HCT116 (cell line): ENCODE results near the gene CLTRN. TPM values are rescaled to one million over a fixed set of nuclear protein-coding genes. Genes with fewer than 3 reads are reported as not detected.
A peak's percentile ranks its signal among the peaks of the same experiment; 100 is the strongest.

Source experiments
- ATAC-seq: fragments of 200-7000 bp; cut with Tn5 transposase; 2 replicates; pipeline ENCODE4 v1.9.1; 2020; ENCODE audit warnings: mild to moderate bottlenecking, moderate library complexity
- BruUV-seq: library from RNA; stranded (reverse); fragments of 400-500 nt; replicated peaks from 2 replicates; lab custom pipeline; 2021; lab: Mats Ljungman, UMichigan
- CTCF ChIA-PET: fragments of 300-600 bp; sonication (Branson Sonifier 250); formaldehyde crosslinking; loops from one replicate; lab custom pipeline; 2021; ENCODE audit warnings: antibody characterized with exemption; lab: Charles Lee
- POLR2A ChIA-PET: fragments of 300-600, 350-600 bp; sonication (Branson Sonifier 250); formaldehyde crosslinking; loops from one replicate; lab custom pipeline; 2021; ENCODE audit warnings: antibody characterized with exemption; lab: Charles Lee
- RAD21 ChIA-PET, 2 experiments: fragments of 300-600 bp; sonication (Branson Sonifier 250); formaldehyde crosslinking; loops; one replicate each; lab custom pipeline; 2023; ENCODE audit warnings: low total read pairs in 2 of 2; ENCODE audit not compliant: uncharacterized antibody in 2 of 2, unreplicated experiment in 2 of 2, low non-redundant PET in 1 of 2; lab: Charles Lee
- DNase-seq: peaks from one replicate; pipeline ENCODE4 v3.0.0-alpha.2; 2010; ENCODE audit warnings: low read depth, low spot score
- H2AFZ ChIP-seq: fragments of 200-600 bp; shearing (Covaris generic), sonication (generic); 2 replicates; pipeline ENCODE4 v1.6.1; 2017; ENCODE audit warnings: low read depth, mixed run types, mixed read lengths, antibody characterized with exemption, low read length; ENCODE audit not compliant: poor library complexity, severe bottlenecking
- H3K27ac ChIP-seq: 2 replicates; pipeline ENCODE4 v1.5.1; 2012; ENCODE audit warnings: low read depth, low read length
- H3K27me3 ChIP-seq: fragments of 200-600 bp; sonication (generic); 2 replicates; pipeline ENCODE4 v1.6.1; 2016; ENCODE audit warnings: mixed run types, low read length, mixed read lengths; ENCODE audit not compliant: insufficient read depth
- H3K36me3 ChIP-seq, 2 experiments: fragments of 200-500 bp in 1 of 2; fragments of 200-600 bp in 1 of 2; sonication (Bioruptor generic) in 1 of 2; sonication (generic) in 1 of 2; 2 replicates each; pipeline versions ENCODE4 v1.5.1 to v1.6.1; 2014 to 2016; ENCODE audit warnings: low read length in 2 of 2, inconsistent platforms in 1 of 2, mixed read lengths in 1 of 2, mixed run types in 1 of 2; ENCODE audit not compliant: insufficient read depth in 2 of 2, control insufficient read depth in 1 of 2
- H3K4me1 ChIP-seq, 2 experiments: fragments of 200-600 bp in 1 of 2; sonication (generic) in 1 of 2; 2 replicates each; pipeline versions ENCODE4 v1.5.1 to v1.6.1; 2012 to 2017; ENCODE audit warnings: low read length in 2 of 2, inconsistent platforms in 1 of 2, mild to moderate bottlenecking in 1 of 2, mixed read lengths in 1 of 2, mixed run types in 1 of 2, moderate library complexity in 1 of 2; ENCODE audit not compliant: insufficient read depth in 2 of 2, control insufficient read depth in 1 of 2
- H3K4me2 ChIP-seq: fragments of 200-600 bp; sonication (generic); 2 replicates; pipeline ENCODE4 v1.6.1; 2017; ENCODE audit warnings: mixed run types, low read length, mixed read lengths
- H3K4me3 ChIP-seq, 2 experiments: fragments of 200-600 bp in 1 of 2; sonication (generic) in 1 of 2; replicated peaks in 1 of 2; 2 replicates each; pipeline ENCODE4 v1.5.1; 2011 to 2016; ENCODE audit warnings: low read length in 2 of 2, control low read depth in 1 of 2, low read depth in 1 of 2, mild to moderate bottlenecking in 1 of 2, mixed read lengths in 1 of 2, mixed run types in 1 of 2
- H3K79me2 ChIP-seq: fragments of 200-600 bp; sonication (generic); 2 replicates; pipeline ENCODE4 v1.6.1; 2017; ENCODE audit warnings: mild to moderate bottlenecking, mixed run types, low read length, moderate library complexity, mixed read lengths; ENCODE audit not compliant: insufficient read depth
- H3K9ac ChIP-seq: fragments of 200-600 bp; sonication (generic); 2 replicates; pipeline ENCODE4 v1.6.1; 2016; ENCODE audit warnings: low read length, mixed read lengths
- H3K9me2 ChIP-seq: fragments of 200-600 bp; sonication (generic), shearing (Covaris generic); 2 replicates; pipeline ENCODE4 v1.6.1; 2017; ENCODE audit warnings: mixed run types, mild to moderate bottlenecking, moderate library complexity; ENCODE audit not compliant: insufficient read depth
- H3K9me3 ChIP-seq, 2 experiments: fragments of 200-500 bp in 1 of 2; fragments of 200-600 bp in 1 of 2; sonication (Bioruptor generic) in 1 of 2; sonication (generic) in 1 of 2; 2 replicates each; pipeline ENCODE4 v1.6.1; 2014 to 2017; ENCODE audit warnings: low read length in 2 of 2, mixed read lengths in 2 of 2, inconsistent platforms in 1 of 2, low read depth in 1 of 2, mild to moderate bottlenecking in 1 of 2, mixed run types in 1 of 2, moderate library complexity in 1 of 2; ENCODE audit not compliant: control insufficient read depth in 1 of 2, insufficient read depth in 1 of 2
- H4K20me1 ChIP-seq: fragments of 200-600 bp; sonication (generic), shearing (Covaris generic); 2 replicates; pipeline ENCODE4 v1.6.1; 2017; ENCODE audit warnings: mixed run types, mild to moderate bottlenecking, moderate library complexity; ENCODE audit not compliant: insufficient read depth
- CEBPB ChIP-seq: IDR thresholded peaks from 2 replicates; pipeline ENCODE4 v1.6.1; 2012; ENCODE audit warnings: low read depth
- CTCF ChIP-seq, 3 experiments: fragments of 200-600 bp in 1 of 3; sonication (generic) in 1 of 3; IDR thresholded peaks in 2 of 3; conservative IDR thresholded peaks in 1 of 3; 2 replicates each; pipeline ENCODE4 v1.5.1; 2012 to 2017; ENCODE audit warnings: low read depth in 2 of 3, low read length in 2 of 3, antibody characterized with exemption in 1 of 3, borderline replicate concordance in 1 of 3, control low read depth in 1 of 3, mild to moderate bottlenecking in 1 of 3, mixed read lengths in 1 of 3, mixed run types in 1 of 3, moderate library complexity in 1 of 3; ENCODE audit not compliant: insufficient read depth in 1 of 3
- MAX ChIP-seq: IDR thresholded peaks from 2 replicates; pipeline ENCODE4 v1.6.1; 2012
- POLR2A ChIP-seq: IDR thresholded peaks from 2 replicates; pipeline ENCODE4 v1.7.0; 2011; ENCODE audit warnings: borderline replicate concordance; ENCODE audit not compliant: insufficient read depth, insufficient read length; ENCODE audit errors: extremely low read depth
- RAD21 ChIP-seq: IDR thresholded peaks from 2 replicates; pipeline ENCODE4 v1.6.1; 2012; ENCODE audit warnings: low read depth, mild to moderate bottlenecking
- REST ChIP-seq: IDR thresholded peaks from 2 replicates; pipeline ENCODE4 v1.6.1; 2012; ENCODE audit warnings: low read depth
- SP1 ChIP-seq: IDR thresholded peaks from 2 replicates; pipeline ENCODE4 v1.6.1; 2012; ENCODE audit warnings: low read depth
- intact Hi-C: fragments of 100-400 bp; cut with micrococcal nuclease; formaldehyde crosslinking; loops from 2 replicates; pipeline ENCODE4 v1.10.0; 2022
- total RNA-seq: library from RNA; stranded (reverse); gene quantifications from one replicate; pipeline ENCODE4 v1.2.1, GENCODE V29; 2021; ENCODE audit not compliant: unreplicated experiment

CLTRN gene
- total RNA-seq, 1 experiment from 2014 or later, result 0.25 TPM

GRCh38 chrX:15594371-15594770 is 70.2 kb downstream of the CLTRN start:
- POLR2A ChIA-PET, result no interaction called here
- Histone ChIP-seq H3K27me3 (no peaks in the 10 kb centered on the region), H3K36me3 (no peaks in the 10 kb centered on the region), H3K79me2 (no peaks in the 10 kb centered on the region), H3K4me3 (no peak overlapping the region), H3K9me3 (no peaks in the 10 kb centered on the region), H3K27ac (no peak overlapping the region), H3K9ac (no peak overlapping the region), H3K9me2 (no peaks in the 10 kb centered on the region), H3K4me1 (no peaks in the 10 kb centered on the region; a peak in 1 of 4 replicates), H3K4me2 (no peak overlapping the region), H2AFZ (peak overlapping the region; percentile 45), H4K20me1 (no peaks in the 10 kb centered on the region)
- CTCF ChIA-PET, result no interaction called here
- TF ChIP-seq MAX (no peak), CTCF (IDR thresholded peaks at IDR 0.05 in 2 of 3, conservative IDR thresholded peaks at IDR 0.05 in 1 of 3; ENCODE audit: borderline replicate concordance in 1 of 3, insufficient read depth in 1 of 3, low read depth in 2 of 3, low read length in 2 of 3) (peak; percentile 32 to 46 (median 36); a peak in 5 of 6 replicates), CEBPB (no peak), RAD21 (peak; percentile 46)
- RAD21 ChIA-PET, result no interaction called here
- DNase-seq (no peak), ATAC-seq (peak; percentile 75)
- BruUV-seq, result no TSS peak
- intact Hi-C loops, result no loop called here

DNA sequence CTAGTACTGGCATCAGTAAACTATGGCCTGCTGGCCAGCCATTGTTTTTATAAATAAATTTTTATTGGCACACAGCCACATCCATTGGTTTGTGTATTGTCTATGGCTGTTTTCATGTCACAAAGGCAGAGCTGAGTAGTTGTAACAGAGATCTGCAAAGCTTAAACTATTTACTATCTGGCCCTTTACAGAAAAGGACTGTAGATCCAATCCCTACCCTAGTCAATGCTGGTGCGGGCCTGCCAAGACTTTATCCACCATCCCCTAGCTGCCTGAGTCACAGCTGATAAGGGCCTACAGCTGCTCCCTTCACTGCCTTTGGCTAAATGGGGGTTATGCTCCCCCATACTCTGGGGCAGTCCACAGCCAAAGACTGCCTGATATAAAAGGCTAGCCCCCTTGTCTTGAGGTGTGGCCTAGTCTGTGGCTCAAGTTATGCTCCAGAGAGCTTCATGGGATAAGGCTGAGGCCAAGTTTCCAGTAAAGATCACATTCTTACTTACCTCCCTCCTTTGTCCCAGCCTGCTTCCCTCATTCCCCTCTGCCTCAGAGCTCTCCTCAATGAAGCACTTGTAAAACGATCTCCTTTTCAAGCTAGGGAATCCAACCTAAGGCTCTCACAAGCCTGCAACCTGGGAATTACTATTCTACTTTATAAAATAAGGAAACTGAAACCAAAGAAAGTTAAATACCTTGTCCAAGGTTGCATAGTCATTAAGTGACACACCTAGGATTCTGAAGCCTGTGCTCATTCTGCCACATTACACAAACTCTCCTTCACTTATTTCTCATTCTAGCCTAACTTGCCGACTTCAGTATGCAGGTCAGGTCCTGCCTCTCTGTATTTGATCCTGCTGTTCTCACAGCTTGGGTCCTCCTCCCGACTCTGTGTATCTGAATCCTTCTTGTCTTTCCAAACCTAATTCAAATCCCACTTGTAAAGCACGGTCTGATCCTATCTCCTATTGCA is 84.5 kb downstream of the CLTRN start:
- Histone ChIP-seq H3K9me2 (no peaks in the 10 kb centered on the region), H3K27me3 (no peaks in the 10 kb centered on the region), H3K79me2 (no peaks in the 10 kb centered on the region), H3K4me2 (no peak overlapping the region), H3K36me3 (no peaks in the 10 kb centered on the region), H4K20me1 (no peaks in the 10 kb centered on the region), H3K27ac (no peak overlapping the region), H3K4me3 (no peak overlapping the region), H2AFZ (no peak overlapping the region), H3K9ac (no peak overlapping the region), H3K9me3 (no peaks in the 10 kb centered on the region), H3K4me1 (no peaks in the 10 kb centered on the region)
- ChIA-PET POLR2A (no interaction called here), CTCF (no interaction called here), RAD21 (no interaction called here)
- intact Hi-C loops, result no loop called here
- DNase-seq (no peak), ATAC-seq (no peak)
- BruUV-seq, result no TSS peak
- TF ChIP-seq CTCF (IDR thresholded peaks at IDR 0.05 in 2 of 3, conservative IDR thresholded peaks at IDR 0.05 in 1 of 3; ENCODE audit: borderline replicate concordance in 1 of 3, insufficient read depth in 1 of 3, low read depth in 2 of 3, low read length in 2 of 3) (no peak), REST (no peak), POLR2A (no peak), SP1 (no peak)
